Parathyroid adenoma (tissue), 2 donors: ENCODE data around the gene NUDT15.
A peak's percentile ranks its signal among the peaks of the same experiment; 100 is the strongest.

Source experiments
- H2AFZ ChIP-seq: fragments of 300-600 bp; sonication (generic); one replicate; pipeline ENCODE4 v1.7.0; 2017; ENCODE audit warnings: antibody characterized with exemption, mild to moderate bottlenecking
- H3K27ac ChIP-seq: fragments of 300-600 bp; sonication (generic); one replicate; pipeline ENCODE4 v1.7.0; 2017
- H3K27me3 ChIP-seq: fragments of 300-600 bp; sonication (generic); one replicate; pipeline ENCODE4 v1.7.0; 2017; ENCODE audit warnings: low read length; ENCODE audit not compliant: control insufficient read depth, insufficient read depth
- H3K36me3 ChIP-seq: fragments of 300-600 bp; sonication (generic); one replicate; pipeline ENCODE4 v1.7.0; 2017; ENCODE audit warnings: low read length; ENCODE audit not compliant: control insufficient read depth, insufficient read depth
- H3K4me1 ChIP-seq: fragments of 300-600 bp; sonication (generic); one replicate; pipeline ENCODE4 v1.7.0; 2017; ENCODE audit warnings: control low read depth
- H3K4me2 ChIP-seq: fragments of 300-600 bp; sonication (generic); one replicate; pipeline ENCODE4 v1.7.0; 2017; ENCODE audit warnings: low read length
- H3K4me3 ChIP-seq: fragments of 300-600 bp; sonication (generic); one replicate; pipeline ENCODE4 v1.7.0; 2017; ENCODE audit warnings: low read depth, low read length
- H3K79me2 ChIP-seq: fragments of 300-600 bp; sonication (generic); one replicate; pipeline ENCODE4 v1.7.0; 2017; ENCODE audit warnings: control low read depth
- H3K9ac ChIP-seq: fragments of 300-600 bp; sonication (generic); one replicate; pipeline ENCODE4 v1.7.0; 2017; ENCODE audit warnings: mild to moderate bottlenecking
- H3K9me3 ChIP-seq: fragments of 300-600 bp; sonication (generic); one replicate; pipeline ENCODE4 v1.7.0; 2017; ENCODE audit warnings: low read length; ENCODE audit not compliant: control insufficient read depth
- CTCF ChIP-seq: fragments of 300-600 bp; sonication (generic); IDR thresholded peaks from one replicate; pipeline ENCODE4 v1.7.0; 2017; ENCODE audit warnings: antibody characterized with exemption, mild to moderate bottlenecking
- donor health status: primary hyperparathyroidism.

NUDT15 gene

GRCh38 chr13:48093588-48093987, 56.1 kb downstream of the NUDT15 start:
- H3K4me1 ChIP-seq: no peaks in the 10 kb centered on the region
- no peak overlapping the region for H3K9ac ChIP-seq
- no peaks in the 10 kb centered on the region for H3K36me3 ChIP-seq
- peak overlapping the region; percentile 94 for H3K4me3 ChIP-seq
- TF ChIP-seq CTCF: no peak
- H2AFZ ChIP-seq: no peak overlapping the region
- no peak overlapping the region for H3K27ac ChIP-seq
- H3K4me2 ChIP-seq: peak overlapping the region; percentile 96
- H3K79me2 ChIP-seq: peaks cover 21% of the 10 kb centered on the region
- no peaks in the 10 kb centered on the region for H3K9me3 ChIP-seq
- H3K27me3 ChIP-seq: no peaks in the 10 kb centered on the region

- H3K9me3 ChIP-seq: no peaks in the 10 kb centered on the region
- H3K79me2 ChIP-seq: peaks cover 21% of the 10 kb centered on the region
- TF ChIP-seq CTCF: no peak
- H3K4me3 ChIP-seq: peak overlapping the region; percentile 94
- peak overlapping the region; percentile 96 for H3K4me2 ChIP-seq
- H2AFZ ChIP-seq: peak overlapping the region; percentile 70
- H3K9ac ChIP-seq: peak overlapping the region; percentile 76
- H3K4me1 ChIP-seq: no peaks in the 10 kb centered on the region
- no peaks in the 10 kb centered on the region for H3K27me3 ChIP-seq
- H3K36me3 ChIP-seq: no peaks in the 10 kb centered on the region
- peak overlapping the region; percentile 69 for H3K27ac ChIP-seq
Measured at GRCh38 chr13:48094404-48094780, 56.9 kb downstream of the NUDT15 start.

- Histone ChIP-seq H3K27me3 (no peaks in the 10 kb centered on the region), H3K27ac (peak within 1 kb of the TSS; percentile 69), H3K9me3 (no peaks in the 10 kb centered on the region), H2AFZ (peak within 1 kb of the TSS; percentile 70), H3K79me2 (peaks cover 21% of the 10 kb centered on the region), H3K4me1 (no peaks in the 10 kb centered on the region), H3K4me2 (peak within 1 kb of the TSS; percentile 96), H3K9ac (peak within 1 kb of the TSS; percentile 76), H3K36me3 (no peaks in the 10 kb centered on the region), H3K4me3 (peak within 1 kb of the TSS; percentile 94)
- TF ChIP-seq CTCF: peak; percentile 97
Measured at GRCh38 chr13:48094781-48095502, 57.4 kb downstream of the NUDT15 start, which contains the start of gene MED4. MED4 (minus strand) TSS chr13:48095104; CDS start chr13:48095078, 26 bp downstream.

- peaks cover 21% of the 10 kb centered on the region for H3K79me2 ChIP-seq
- TF ChIP-seq CTCF: no peak
- no peak overlapping the region for H3K9ac ChIP-seq
- no peaks in the 10 kb centered on the region for H3K4me1 ChIP-seq
- H3K4me2 ChIP-seq: no peak overlapping the region
- no peak overlapping the region for H3K27ac ChIP-seq
- H3K9me3 ChIP-seq: no peaks in the 10 kb centered on the region
- no peaks in the 10 kb centered on the region for H3K27me3 ChIP-seq
- H3K4me3 ChIP-seq: no peak overlapping the region
- no peaks in the 10 kb centered on the region for H3K36me3 ChIP-seq
- H2AFZ ChIP-seq: no peak overlapping the region
Measured at GRCh38 chr13:48096670-48097069, 59.1 kb downstream of the NUDT15 start.
